Tibial nerve (tissue), 4 donors: Measurements from ENCODE around the gene CCDC92. TPM values are rescaled to one million over a fixed set of nuclear protein-coding genes. Genes with fewer than 3 reads are reported as not detected.

ENCODE experiments used
- DNase-seq, 2 donors: peaks; one replicate each; pipeline ENCODE4 v3.0.0-alpha.2; 2019; ENCODE audit warnings: low spot score in 2 of 2
- H3K27ac ChIP-seq, 4 donors: fragments of 200-600 bp; sonication (generic) in 3 of 4; one replicate each; pipeline ENCODE4 v1.5.1; 2017 to 2019; ENCODE audit warnings: mild to moderate bottlenecking in 1 of 4
- H3K27me3 ChIP-seq, 2 donors: fragments of 200-600 bp; sonication (generic) in 1 of 2; one replicate each; pipeline versions ENCODE4 v1.5.1 to v1.6.0; 2017 to 2019
- H3K36me3 ChIP-seq, 3 donors: fragments of 200-600 bp; sonication (generic); one replicate each; pipeline ENCODE4 v1.5.1; 2018 to 2019
- H3K4me1 ChIP-seq, 4 donors: fragments of 200-600 bp; sonication (generic) in 3 of 4; one replicate each; pipeline ENCODE4 v1.5.1; 2017 to 2019
- H3K4me3 ChIP-seq, 4 donors: fragments of 200-600 bp; sonication (generic) in 3 of 4; one replicate each; pipeline ENCODE4 v1.5.1; 2017 to 2019; ENCODE audit warnings: mild to moderate bottlenecking in 1 of 4, moderate library complexity in 1 of 4
- H3K9me3 ChIP-seq, 4 donors: fragments of 200-600 bp; sonication (generic) in 3 of 4; one replicate each; pipeline ENCODE4 v1.5.1; 2017 to 2019
- EP300 ChIP-seq, 2 donors: sonication (generic); formaldehyde crosslinking; IDR thresholded peaks; one replicate each; pipeline ENCODE4 v1.6.1; 2017; ENCODE audit warnings: antibody characterized with exemption in 2 of 2, mild to moderate bottlenecking in 1 of 2
- POLR2A ChIP-seq, 2 donors: fragments of 450-650 bp; IDR thresholded peaks; one replicate each; pipeline ENCODE4 v1.6.1; 2017; ENCODE audit warnings: antibody characterized with exemption in 2 of 2, mild to moderate bottlenecking in 2 of 2, moderate library complexity in 2 of 2
- WGBS, 2 donors: methylation state at CpG; one replicate each; pipeline ENCODE4 v1.1.5; 2018; 5-methylcytosine and 5-hydroxymethylcytosine counted together
- total RNA-seq, 4 donors: library from RNA; depleted of rRNA; stranded (reverse); fragments of >200 nt; gene quantifications; one replicate each; pipeline ENCODE4 v1.1.0, GENCODE V29; 2016
- TF ChIP-seq, protein P1 (sequence below), 5 experiments: fragments of 200-600 bp in 3 of 5; fragments of 450-650 bp in 2 of 5; sonication (generic) in 3 of 5; IDR thresholded peaks; one replicate each; pipeline ENCODE4 v1.5.1; 2016 to 2019; ENCODE audit warnings: antibody characterized with exemption in 5 of 5, mild to moderate bottlenecking in 3 of 5, moderate library complexity in 2 of 5

Gene CCDC92
- total RNA-seq, 4 donors from 2014 or later, result 41.0 to 46.8 (median 42.6) TPM

DNA sequence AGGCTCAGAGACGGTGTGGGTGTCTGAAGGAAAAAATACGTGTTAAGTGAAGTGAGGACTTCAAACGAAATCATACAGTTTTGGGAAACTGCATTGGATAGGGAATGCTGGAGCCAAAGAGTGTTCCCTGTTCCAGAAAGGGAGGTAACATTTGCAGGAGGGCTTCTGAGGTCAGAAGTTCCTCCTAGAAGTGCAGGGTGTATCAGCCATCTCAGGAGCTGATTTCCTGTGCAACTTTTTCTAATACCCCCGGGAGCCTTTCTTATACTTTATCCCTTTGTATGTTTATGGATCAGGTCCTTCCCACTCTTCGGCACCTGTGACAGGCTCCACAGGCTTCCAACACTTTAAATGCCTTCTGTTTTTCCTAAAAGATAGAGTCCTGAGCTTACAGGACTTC lies 25.3 kb upstream of the CCDC92 start:
- no peak overlapping the region for H3K4me3 ChIP-seq
- H3K4me1 ChIP-seq, result peaks cover 0 to 50% (median 9%) of the 10 kb centered on the region in 4 donors
- peaks cover 0 to 11% (median 0%) of the 10 kb centered on the region in 3 donors for H3K36me3 ChIP-seq
- WGBS, 2 donors, result 71 to 73% methylated on average over 5 of the region's 5 CpGs
- TF ChIP-seq POLR2A (IDR thresholded peaks at IDR 0.05), result no peak
- no peak for TF ChIP-seq EP300 (IDR thresholded peaks at IDR 0.05)
- TF ChIP-seq, protein P1, sequence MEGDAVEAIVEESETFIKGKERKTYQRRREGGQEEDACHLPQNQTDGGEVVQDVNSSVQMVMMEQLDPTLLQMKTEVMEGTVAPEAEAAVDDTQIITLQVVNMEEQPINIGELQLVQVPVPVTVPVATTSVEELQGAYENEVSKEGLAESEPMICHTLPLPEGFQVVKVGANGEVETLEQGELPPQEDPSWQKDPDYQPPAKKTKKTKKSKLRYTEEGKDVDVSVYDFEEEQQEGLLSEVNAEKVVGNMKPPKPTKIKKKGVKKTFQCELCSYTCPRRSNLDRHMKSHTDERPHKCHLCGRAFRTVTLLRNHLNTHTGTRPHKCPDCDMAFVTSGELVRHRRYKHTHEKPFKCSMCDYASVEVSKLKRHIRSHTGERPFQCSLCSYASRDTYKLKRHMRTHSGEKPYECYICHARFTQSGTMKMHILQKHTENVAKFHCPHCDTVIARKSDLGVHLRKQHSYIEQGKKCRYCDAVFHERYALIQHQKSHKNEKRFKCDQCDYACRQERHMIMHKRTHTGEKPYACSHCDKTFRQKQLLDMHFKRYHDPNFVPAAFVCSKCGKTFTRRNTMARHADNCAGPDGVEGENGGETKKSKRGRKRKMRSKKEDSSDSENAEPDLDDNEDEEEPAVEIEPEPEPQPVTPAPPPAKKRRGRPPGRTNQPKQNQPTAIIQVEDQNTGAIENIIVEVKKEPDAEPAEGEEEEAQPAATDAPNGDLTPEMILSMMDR (IDR thresholded peaks at IDR 0.05), result no peak
- no peak for DNase-seq
- H3K27ac ChIP-seq, result no peak overlapping the region
- H3K9me3 ChIP-seq, result no peaks in the 10 kb centered on the region
- no peaks in the 10 kb centered on the region for H3K27me3 ChIP-seq

DNA sequence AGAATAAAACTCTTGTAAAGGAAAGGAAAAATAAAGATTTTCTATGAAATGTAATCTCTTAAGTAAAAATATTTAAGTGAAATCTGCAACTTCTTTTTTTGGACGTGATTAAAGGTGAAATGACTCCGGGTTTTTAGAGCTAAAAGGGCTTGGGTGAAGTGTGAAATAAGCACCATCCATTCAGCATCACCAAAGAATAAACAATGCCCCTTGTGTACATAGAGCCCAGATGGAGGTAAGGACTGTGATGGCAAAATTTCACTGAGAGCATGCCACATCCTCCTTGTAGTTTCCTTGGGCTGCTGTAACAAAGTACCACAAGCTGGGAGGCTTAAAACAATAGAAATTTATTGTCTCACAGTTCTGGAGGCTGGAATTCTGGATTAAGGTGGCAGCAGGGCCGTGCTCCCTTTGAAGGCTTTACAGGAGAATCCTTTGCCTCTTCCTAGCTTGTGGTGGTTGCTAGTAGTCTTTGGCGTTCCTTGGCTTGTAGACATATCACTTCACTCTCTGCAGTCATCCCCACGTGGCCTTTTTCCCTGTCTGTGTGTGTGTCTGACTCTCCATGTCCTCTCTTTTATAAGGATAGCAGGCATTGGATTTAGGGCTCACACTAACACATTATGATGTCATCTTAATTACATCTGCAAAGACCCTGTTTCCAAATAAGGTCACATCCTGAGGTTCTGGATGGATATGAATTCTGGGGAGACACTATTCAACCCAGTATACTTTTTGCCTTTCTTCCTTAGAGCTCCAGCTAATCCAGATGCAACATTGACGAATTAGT lies 24.6 kb upstream of the CCDC92 start:
- Histone ChIP-seq H3K36me3 (peaks cover 0 to 18% (median 0%) of the 10 kb centered on the region in 3 donors), H3K27ac (peak overlapping the region in 2 of 4 donors; percentile 18 to 52), H3K9me3 (no peaks in the 10 kb centered on the region), H3K4me3 (no peak overlapping the region), H3K4me1 (peaks cover 0 to 44% (median 9%) of the 10 kb centered on the region in 4 donors), H3K27me3 (no peaks in the 10 kb centered on the region)
- no peak for DNase-seq
- TF ChIP-seq, protein P1 (IDR thresholded peaks at IDR 0.05), result no peak
- TF ChIP-seq EP300 (IDR thresholded peaks at IDR 0.05), result no peak
- no peak for TF ChIP-seq POLR2A (IDR thresholded peaks at IDR 0.05)
- 48 to 54% methylated on average over 6 of the region's 6 CpGs for WGBS, 2 donors

DNA sequence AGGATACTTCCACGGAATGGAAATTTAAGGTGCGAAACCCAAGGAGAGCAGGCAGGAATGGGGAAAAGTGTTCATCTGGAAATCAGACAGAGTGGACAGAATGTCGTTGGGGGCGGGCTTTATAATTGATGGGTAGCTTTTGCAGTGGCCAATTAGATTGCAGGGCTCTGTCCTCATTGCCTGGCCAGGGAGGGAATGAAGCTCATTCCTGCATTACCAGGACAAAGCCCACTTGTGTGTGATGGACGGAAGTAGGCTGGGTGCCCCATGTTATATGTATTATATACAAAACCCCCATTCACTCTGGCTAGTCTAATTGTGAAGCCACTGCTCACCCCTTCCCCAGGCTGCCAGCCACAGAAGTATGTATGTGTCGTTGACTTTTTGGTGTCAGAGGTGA lies 23.9 kb upstream of the CCDC92 start:
- Histone ChIP-seq H3K27me3 (no peaks in the 10 kb centered on the region), H3K4me3 (no peak overlapping the region), H3K27ac (peak overlapping the region in 2 of 4 donors; percentile 18 to 52), H3K9me3 (no peaks in the 10 kb centered on the region), H3K36me3 (peaks cover 0 to 23% (median 0%) of the 10 kb centered on the region in 3 donors), H3K4me1 (peaks cover 0 to 41% (median 9%) of the 10 kb centered on the region in 4 donors)
- WGBS, 2 donors, result 50 to 57% methylated on average over 6 of the region's 6 CpGs
- TF ChIP-seq EP300 (IDR thresholded peaks at IDR 0.05), result peak in 1 of 2 donors; percentile 9
- TF ChIP-seq, protein P1 (IDR thresholded peaks at IDR 0.05), result no peak
- DNase-seq, result no peak

DNA sequence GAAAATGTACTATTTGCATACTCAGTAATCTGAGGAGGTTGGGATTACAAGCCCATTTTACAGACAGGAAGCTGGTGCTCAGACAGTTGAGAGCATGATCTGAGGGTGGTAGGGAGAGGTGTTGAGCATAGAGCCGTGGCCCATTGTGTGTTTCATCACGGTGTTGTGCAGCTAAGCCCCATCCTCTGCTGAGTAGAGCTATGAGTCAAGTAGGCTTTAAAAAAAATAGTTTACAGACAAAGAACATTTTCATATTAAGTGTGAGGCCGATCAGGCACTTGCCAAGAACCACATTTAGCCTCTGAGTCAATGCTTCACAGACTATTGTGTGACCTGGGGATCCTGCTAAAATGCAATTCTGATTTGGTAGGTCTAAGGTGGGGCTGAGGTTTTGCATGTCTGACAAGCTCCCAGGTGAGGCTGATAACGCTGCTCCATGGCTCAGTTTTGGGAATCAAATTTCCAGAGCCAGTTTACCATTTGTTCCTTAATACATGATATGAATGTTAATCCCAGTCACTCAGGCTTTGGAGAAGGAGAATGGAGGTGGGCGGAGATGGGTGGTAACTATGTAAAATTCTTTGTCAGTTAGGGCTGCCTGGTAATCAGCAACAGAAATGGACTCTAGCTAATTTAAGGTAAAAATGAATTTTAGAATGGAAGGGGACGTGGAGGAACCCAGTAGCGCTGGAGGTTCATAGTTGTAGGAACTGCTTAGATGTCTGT lies 22.6 kb upstream of the CCDC92 start:
- DNase-seq, result no peak
- peaks cover 0 to 55% (median 11%) of the 10 kb centered on the region in 4 donors for H3K4me1 ChIP-seq
- no peaks in the 10 kb centered on the region for H3K27me3 ChIP-seq
- no peaks in the 10 kb centered on the region for H3K9me3 ChIP-seq
- H3K27ac ChIP-seq, result no peak overlapping the region
- H3K36me3 ChIP-seq, result peaks cover 0 to 33% (median 0%) of the 10 kb centered on the region in 3 donors
- WGBS, 2 donors, result 68 to 73% methylated on average over 7 of the region's 7 CpGs
- H3K4me3 ChIP-seq, result no peak overlapping the region
- TF ChIP-seq, protein P1 (IDR thresholded peaks at IDR 0.05), result no peak
- TF ChIP-seq EP300 (IDR thresholded peaks at IDR 0.05), result no peak
- no peak for TF ChIP-seq POLR2A (IDR thresholded peaks at IDR 0.05)
